ENCODE results near the gene CH25H.

- TF ChIP-seq EZH2 (IDR thresholded peaks at IDR 0.05; ENCODE audit: insufficient read depth, poor library complexity, severe bottlenecking) (no peak), EZH2phosphoT487 (IDR thresholded peaks at IDR 0.05; ENCODE audit: insufficient read depth, low read depth) (no peak)
These were observed 44.5 kb upstream of the CH25H start, which contains the start of gene LIPA for GRCh38 chr10:89251409-89252224.

All from GM23248 (cell line).